ENCODE data around the gene RNASEH2A. TPM values are rescaled to one million over a fixed set of nuclear protein-coding genes. Genes with fewer than 3 reads are reported as not detected.

The RNASEH2A gene
- total RNA-seq, 1 experiment from 2014 or later = 72.9 TPM

- H3K9me3 Mint-ChIP-seq = no peaks in the 10 kb centered on the region
- TF ChIP-seq SOX15 (CRISPR knock-in tag; IDR thresholded peaks at IDR 0.05) (no peak), GRHL2 (CRISPR knock-in tag; IDR thresholded peaks at IDR 0.05; ENCODE audit: insufficient replicate concordance, severe bottlenecking) (no peak), ESRRA (CRISPR knock-in tag; IDR thresholded peaks at IDR 0.05; ENCODE audit: borderline replicate concordance) (no peak), MLX (CRISPR knock-in tag; IDR thresholded peaks at IDR 0.05) (no peak), ATF1 (CRISPR knock-in tag; IDR thresholded peaks at IDR 0.05) (no peak), HMGA2 (CRISPR knock-in tag; IDR thresholded peaks at IDR 0.05) (no peak)
- TF ChIP-seq, protein P1, sequence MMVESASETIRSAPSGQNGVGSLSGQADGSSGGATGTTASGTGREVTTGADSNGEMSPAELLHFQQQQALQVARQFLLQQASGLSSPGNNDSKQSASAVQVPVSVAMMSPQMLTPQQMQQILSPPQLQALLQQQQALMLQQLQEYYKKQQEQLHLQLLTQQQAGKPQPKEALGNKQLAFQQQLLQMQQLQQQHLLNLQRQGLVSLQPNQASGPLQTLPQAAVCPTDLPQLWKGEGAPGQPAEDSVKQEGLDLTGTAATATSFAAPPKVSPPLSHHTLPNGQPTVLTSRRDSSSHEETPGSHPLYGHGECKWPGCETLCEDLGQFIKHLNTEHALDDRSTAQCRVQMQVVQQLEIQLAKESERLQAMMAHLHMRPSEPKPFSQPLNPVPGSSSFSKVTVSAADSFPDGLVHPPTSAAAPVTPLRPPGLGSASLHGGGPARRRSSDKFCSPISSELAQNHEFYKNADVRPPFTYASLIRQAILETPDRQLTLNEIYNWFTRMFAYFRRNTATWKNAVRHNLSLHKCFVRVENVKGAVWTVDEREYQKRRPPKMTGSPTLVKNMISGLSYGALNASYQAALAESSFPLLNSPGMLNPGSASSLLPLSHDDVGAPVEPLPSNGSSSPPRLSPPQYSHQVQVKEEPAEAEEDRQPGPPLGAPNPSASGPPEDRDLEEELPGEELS (CRISPR knock-in tag; IDR thresholded peaks at IDR 0.05) = no peak
- TF ChIP-seq, protein P2, sequence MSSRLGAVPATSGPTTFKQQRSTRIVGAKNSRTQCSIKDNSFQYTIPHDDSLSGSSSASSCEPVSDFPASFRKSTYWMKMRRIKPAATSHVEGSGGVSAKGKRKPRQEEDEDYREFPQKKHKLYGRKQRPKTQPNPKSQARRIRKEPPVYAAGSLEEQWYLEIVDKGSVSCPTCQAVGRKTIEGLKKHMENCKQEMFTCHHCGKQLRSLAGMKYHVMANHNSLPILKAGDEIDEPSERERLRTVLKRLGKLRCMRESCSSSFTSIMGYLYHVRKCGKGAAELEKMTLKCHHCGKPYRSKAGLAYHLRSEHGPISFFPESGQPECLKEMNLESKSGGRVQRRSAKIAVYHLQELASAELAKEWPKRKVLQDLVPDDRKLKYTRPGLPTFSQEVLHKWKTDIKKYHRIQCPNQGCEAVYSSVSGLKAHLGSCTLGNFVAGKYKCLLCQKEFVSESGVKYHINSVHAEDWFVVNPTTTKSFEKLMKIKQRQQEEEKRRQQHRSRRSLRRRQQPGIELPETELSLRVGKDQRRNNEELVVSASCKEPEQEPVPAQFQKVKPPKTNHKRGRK (CRISPR knock-in tag; IDR thresholded peaks at IDR 0.05; ENCODE audit: borderline replicate concordance) = no peak
- TF ChIP-seq, protein P3, sequence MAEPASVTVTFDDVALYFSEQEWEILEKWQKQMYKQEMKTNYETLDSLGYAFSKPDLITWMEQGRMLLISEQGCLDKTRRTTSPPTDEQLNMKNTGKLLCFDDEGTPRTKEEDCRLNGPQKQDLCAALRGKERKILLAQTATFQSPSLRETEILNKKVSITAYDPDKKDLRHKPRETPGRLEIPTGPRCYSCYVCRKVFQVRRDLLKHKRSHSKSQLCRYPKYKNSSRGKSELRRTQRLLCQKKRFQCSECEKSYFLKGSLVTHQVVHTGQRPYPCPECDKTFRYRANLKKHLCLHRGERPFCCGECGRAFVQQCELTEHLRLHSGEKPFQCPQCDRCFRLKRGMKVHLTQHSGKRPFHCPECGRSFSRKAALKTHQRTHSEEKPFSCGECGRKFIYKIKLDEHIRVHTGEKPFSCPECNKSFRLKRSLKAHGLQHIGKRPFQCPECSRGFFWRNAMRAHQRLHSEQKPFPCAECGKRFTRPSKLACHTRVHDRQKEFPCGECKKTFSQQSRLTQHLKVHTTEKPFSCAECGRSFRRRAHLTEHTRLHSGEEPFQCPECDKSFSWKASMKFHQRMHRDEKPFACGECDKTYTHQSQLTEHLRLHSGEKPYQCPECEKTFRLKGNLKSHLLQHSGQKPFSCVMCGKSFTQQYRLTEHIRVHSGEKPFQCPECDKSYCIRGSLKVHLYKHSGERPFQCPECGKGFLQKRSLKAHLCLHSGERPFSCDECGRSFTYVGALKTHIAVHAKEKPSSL (CRISPR knock-in tag; conservative IDR thresholded peaks at IDR 0.05) = no peak
- ChIA-PET POLR2A (no interaction called here), CTCF (no interaction called here)
- ATAC-seq (no peak), DNase-seq (ENCODE audit: low spot score) (no peak)
- peaks cover 31% of the 10 kb centered on the region for H3K4me1 Mint-ChIP-seq
- peaks cover 9% of the 10 kb centered on the region for H3K36me3 Mint-ChIP-seq
- H3K27ac Mint-ChIP-seq = no peak overlapping the region
- H3K4me3 Mint-ChIP-seq = no peak overlapping the region
- H3K27me3 Mint-ChIP-seq (ENCODE audit: low read depth) = peaks cover 27% of the 10 kb centered on the region
These were observed 36.9 kb downstream of the RNASEH2A start for GRCh38 chr19:12843328-12843727.

GRCh38 chr19:12843999-12844732 is 37.8 kb downstream of the RNASEH2A start:
- Mint-ChIP-seq H3K27me3 (ENCODE audit: low read depth) (peaks cover 25% of the 10 kb centered on the region), H3K36me3 (peaks cover 12% of the 10 kb centered on the region), H3K4me1 (peaks cover 28% of the 10 kb centered on the region), H3K27ac (no peak overlapping the region), H3K9me3 (no peaks in the 10 kb centered on the region), H3K4me3 (no peak overlapping the region)
- ATAC-seq = no peak
- CTCF ChIA-PET = interaction anchor here (0.8 to 1.1 kb wide), 2 partner anchors 41 to 83 kb away, joined by 4 to 6 read pairs; no protein-coding TSS in a partner anchor
- no peak for DNase-seq (ENCODE audit: low spot score)
- POLR2A ChIA-PET = no interaction called here
- TF ChIP-seq, protein P4, sequence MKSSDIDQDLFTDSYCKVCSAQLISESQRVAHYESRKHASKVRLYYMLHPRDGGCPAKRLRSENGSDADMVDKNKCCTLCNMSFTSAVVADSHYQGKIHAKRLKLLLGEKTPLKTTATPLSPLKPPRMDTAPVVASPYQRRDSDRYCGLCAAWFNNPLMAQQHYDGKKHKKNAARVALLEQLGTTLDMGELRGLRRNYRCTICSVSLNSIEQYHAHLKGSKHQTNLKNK (CRISPR knock-in tag; IDR thresholded peaks at IDR 0.05) = no peak
- TF ChIP-seq NFE2L1 (CRISPR knock-in tag; IDR thresholded peaks at IDR 0.05) = no peak
- no peak for TF ChIP-seq NR2C2 (CRISPR knock-in tag; IDR thresholded peaks at IDR 0.05)
- TF ChIP-seq USF2 (CRISPR knock-in tag; IDR thresholded peaks at IDR 0.05) = no peak
- TF ChIP-seq MYBL2 (CRISPR knock-in tag; IDR thresholded peaks at IDR 0.05) = no peak
- TF ChIP-seq, protein P5, sequence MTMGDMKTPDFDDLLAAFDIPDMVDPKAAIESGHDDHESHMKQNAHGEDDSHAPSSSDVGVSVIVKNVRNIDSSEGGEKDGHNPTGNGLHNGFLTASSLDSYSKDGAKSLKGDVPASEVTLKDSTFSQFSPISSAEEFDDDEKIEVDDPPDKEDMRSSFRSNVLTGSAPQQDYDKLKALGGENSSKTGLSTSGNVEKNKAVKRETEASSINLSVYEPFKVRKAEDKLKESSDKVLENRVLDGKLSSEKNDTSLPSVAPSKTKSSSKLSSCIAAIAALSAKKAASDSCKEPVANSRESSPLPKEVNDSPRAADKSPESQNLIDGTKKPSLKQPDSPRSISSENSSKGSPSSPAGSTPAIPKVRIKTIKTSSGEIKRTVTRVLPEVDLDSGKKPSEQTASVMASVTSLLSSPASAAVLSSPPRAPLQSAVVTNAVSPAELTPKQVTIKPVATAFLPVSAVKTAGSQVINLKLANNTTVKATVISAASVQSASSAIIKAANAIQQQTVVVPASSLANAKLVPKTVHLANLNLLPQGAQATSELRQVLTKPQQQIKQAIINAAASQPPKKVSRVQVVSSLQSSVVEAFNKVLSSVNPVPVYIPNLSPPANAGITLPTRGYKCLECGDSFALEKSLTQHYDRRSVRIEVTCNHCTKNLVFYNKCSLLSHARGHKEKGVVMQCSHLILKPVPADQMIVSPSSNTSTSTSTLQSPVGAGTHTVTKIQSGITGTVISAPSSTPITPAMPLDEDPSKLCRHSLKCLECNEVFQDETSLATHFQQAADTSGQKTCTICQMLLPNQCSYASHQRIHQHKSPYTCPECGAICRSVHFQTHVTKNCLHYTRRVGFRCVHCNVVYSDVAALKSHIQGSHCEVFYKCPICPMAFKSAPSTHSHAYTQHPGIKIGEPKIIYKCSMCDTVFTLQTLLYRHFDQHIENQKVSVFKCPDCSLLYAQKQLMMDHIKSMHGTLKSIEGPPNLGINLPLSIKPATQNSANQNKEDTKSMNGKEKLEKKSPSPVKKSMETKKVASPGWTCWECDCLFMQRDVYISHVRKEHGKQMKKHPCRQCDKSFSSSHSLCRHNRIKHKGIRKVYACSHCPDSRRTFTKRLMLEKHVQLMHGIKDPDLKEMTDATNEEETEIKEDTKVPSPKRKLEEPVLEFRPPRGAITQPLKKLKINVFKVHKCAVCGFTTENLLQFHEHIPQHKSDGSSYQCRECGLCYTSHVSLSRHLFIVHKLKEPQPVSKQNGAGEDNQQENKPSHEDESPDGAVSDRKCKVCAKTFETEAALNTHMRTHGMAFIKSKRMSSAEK (CRISPR knock-in tag; IDR thresholded peaks at IDR 0.05; ENCODE audit: borderline replicate concordance) = no peak
- TF ChIP-seq, protein P6, sequence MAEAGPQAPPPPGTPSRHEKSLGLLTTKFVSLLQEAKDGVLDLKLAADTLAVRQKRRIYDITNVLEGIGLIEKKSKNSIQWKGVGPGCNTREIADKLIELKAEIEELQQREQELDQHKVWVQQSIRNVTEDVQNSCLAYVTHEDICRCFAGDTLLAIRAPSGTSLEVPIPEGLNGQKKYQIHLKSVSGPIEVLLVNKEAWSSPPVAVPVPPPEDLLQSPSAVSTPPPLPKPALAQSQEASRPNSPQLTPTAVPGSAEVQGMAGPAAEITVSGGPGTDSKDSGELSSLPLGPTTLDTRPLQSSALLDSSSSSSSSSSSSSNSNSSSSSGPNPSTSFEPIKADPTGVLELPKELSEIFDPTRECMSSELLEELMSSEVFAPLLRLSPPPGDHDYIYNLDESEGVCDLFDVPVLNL (CRISPR knock-in tag; IDR thresholded peaks at IDR 0.05; ENCODE audit: borderline replicate concordance, low read depth) = no peak
- TF ChIP-seq GRHL2 (CRISPR knock-in tag; IDR thresholded peaks at IDR 0.05; ENCODE audit: insufficient replicate concordance, severe bottlenecking) = no peak
- TF ChIP-seq GABPB1 (CRISPR knock-in tag; IDR thresholded peaks at IDR 0.05) = no peak
